Measurements from ENCODE around the gene HMGN1.
"Not testable (repeated sequence)": the region's sequence is repeated elsewhere in the genome, so short reads cannot be mapped to it uniquely, and the experiment has no call there.

The HMGN1 gene, protein sequence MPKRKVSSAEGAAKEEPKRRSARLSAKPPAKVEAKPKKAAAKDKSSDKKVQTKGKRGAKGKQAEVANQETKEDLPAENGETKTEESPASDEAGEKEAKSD

GRCh38 chr21:39348355-39349210 is at the start of gene HMGN1:
TSS of gene HMGN1 (minus strand) at chr21:39349088. CDS start at chr21:39348917, 171 bp downstream.
- no peak for TF ChIP-seq JUND (IDR thresholded peaks at IDR 0.05; ENCODE audit: low read depth)
- in situ Hi-C loops (cut with HindIII; ENCODE audit: low pct_unique_long_range_greater_than_20kb, low sequenced_read_pairs) = no loop called here
- DNase-seq (ENCODE audit: low read depth in 1 of 2, low spot score in 1 of 2) = peak; percentile 41 to 95

DNA sequence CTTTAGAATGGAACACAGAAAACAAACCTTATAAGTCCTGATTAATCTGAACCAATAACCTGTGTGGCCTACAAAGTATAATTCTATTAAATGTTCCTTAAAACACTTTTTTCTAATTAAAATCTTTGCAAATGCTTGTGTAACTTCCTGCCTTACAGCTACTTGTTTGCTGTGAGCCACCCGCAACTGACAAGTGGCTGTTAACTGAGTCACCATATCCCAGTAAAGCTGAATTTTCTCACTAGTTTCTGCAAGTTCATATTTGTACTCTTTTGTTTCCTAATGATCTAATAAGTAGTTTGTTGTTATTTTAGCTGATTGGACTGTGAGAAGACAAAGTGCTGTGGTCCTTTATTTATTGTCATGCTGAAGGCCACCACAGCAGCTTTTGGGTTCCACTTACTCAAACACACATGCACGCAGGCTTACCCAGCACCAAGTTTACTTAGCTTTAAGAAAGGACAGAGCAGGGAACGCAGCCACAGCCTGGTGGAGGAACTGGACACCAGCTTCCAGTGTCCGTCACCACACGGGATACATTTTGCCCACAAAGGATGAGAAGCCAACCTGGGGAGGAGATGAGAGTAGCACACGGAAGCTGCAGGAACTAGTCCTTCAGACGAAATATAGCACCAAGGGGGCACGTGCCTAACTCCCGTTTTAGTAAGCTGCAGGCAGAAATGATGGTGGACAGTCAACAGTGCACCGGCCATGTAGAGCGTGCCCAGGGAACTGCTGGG is 48.9 kb upstream of the HMGN1 start:
- no peak for TF ChIP-seq JUND (IDR thresholded peaks at IDR 0.05; ENCODE audit: low read depth)
- DNase-seq (ENCODE audit: low read depth in 1 of 2, low spot score in 1 of 2) = no peak
- in situ Hi-C loops (cut with HindIII; ENCODE audit: low pct_unique_long_range_greater_than_20kb, low sequenced_read_pairs) = no loop called here

DNA sequence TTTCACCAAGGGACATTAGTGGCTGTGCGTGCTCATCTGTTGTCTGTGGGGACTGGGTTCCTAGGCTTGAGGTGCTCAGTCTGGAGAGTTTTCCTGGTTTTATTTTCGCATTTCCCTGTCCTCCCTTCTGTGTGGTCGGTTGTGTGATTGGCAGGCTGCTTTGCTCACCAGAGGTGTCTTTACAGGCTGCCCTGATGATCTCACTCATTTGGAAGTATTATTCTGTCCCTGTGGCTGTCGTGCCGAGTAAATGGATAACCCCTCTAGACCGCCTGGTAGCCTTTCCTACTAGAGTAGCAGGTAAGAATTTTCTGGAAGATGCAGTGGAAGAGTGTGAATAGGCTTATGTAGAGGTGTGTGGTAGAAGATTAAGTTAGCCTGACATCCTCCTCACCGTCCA is 44.1 kb upstream of the HMGN1 start:
- TF ChIP-seq JUND (IDR thresholded peaks at IDR 0.05; ENCODE audit: low read depth) = no peak
- in situ Hi-C loops (cut with HindIII; ENCODE audit: low pct_unique_long_range_greater_than_20kb, low sequenced_read_pairs) = no loop called here

GRCh38 chr21:39390212-39390765 is 41.4 kb upstream of the HMGN1 start:
- TF ChIP-seq JUND (IDR thresholded peaks at IDR 0.05; ENCODE audit: low read depth) = no peak
- in situ Hi-C loops (cut with HindIII; ENCODE audit: low pct_unique_long_range_greater_than_20kb, low sequenced_read_pairs) = no loop called here
- no peak for DNase-seq (ENCODE audit: low read depth in 1 of 2, low spot score in 1 of 2)

More for the DNA sequence above, 44.1 kb upstream of the HMGN1 start:
- DNase-seq (ENCODE audit: low read depth in 1 of 2, low spot score in 1 of 2) = no peak

DNA sequence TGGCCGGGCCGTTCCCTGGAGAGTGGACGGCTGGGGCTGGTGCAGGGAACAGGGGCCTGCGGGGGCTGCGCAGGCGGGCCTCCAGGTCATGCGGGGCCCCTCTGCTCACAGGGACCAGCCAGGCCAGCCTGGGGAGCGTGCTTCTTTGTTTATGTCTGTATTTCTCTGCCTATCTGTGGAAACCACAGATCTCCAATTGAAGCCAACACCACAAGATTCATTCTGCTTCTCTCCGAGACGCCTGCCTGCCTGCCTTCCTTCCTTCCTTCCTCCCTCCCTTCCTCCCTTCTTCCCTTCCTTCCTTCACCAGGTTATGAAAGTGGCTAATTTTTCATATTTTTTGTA is 39.9 kb upstream of the HMGN1 start:
- no peak for TF ChIP-seq JUND (IDR thresholded peaks at IDR 0.05; ENCODE audit: low read depth)
- no peak for DNase-seq (ENCODE audit: low read depth in 1 of 2, low spot score in 1 of 2)
- in situ Hi-C loops (cut with HindIII; ENCODE audit: low pct_unique_long_range_greater_than_20kb, low sequenced_read_pairs) = no loop called here

DNA sequence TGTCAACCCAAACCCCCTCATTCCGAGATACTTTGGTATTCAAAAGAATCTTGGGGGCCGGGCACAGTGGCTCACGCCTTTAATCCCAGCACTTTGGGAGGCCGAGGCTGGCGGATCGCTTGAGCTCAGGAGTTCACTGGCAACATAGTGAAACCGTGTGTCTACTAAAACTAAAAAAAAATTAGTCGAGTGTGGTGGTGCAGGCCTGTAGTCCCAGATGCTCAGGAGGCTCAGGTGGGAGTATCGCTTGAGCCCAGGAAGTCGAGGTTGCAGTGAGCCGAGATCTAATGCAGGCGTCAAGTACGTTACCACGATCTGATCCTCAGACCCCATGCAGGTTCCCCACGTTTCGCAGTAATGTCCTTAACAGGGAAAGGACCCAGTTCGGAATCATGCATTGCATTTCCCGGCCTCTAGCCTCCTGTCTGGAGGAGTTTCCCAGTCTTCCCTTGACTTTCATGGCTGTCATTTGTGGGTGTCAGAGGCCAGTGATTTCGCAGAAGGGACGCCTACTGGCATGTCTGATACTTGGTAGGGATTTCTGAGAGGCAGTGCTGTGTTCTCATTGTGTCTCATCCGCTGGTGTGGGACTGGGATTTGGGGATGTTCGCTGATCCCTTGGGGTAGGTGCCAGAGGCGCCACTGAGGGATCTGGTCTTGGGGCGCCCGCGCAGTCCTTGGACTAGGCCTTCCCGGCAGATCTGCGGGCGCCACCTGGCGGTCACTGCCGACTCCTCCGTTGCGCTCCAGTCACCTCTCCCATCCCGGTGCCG is 39.3 kb upstream of the HMGN1 start:
- DNase-seq (ENCODE audit: low read depth in 1 of 2, low spot score in 1 of 2) = peak; percentile 86 to 88
- TF ChIP-seq JUND (IDR thresholded peaks at IDR 0.05; ENCODE audit: low read depth) = no peak
- in situ Hi-C loops (cut with HindIII; ENCODE audit: low pct_unique_long_range_greater_than_20kb, low sequenced_read_pairs) = no loop called here

GRCh38 chr21:39387461-39388037 is 38.7 kb upstream of the HMGN1 start:
- no peak for TF ChIP-seq JUND (IDR thresholded peaks at IDR 0.05; ENCODE audit: low read depth)
- in situ Hi-C loops (cut with HindIII; ENCODE audit: low pct_unique_long_range_greater_than_20kb, low sequenced_read_pairs) = no loop called here
- DNase-seq (ENCODE audit: low read depth in 1 of 2, low spot score in 1 of 2) = peak; percentile 93

- DNase-seq (ENCODE audit: low read depth in 1 of 2, low spot score in 1 of 2) = no peak
- TF ChIP-seq JUND (IDR thresholded peaks at IDR 0.05; ENCODE audit: low read depth) = no peak
These were observed 38.0 kb upstream of the HMGN1 start for GRCh38 chr21:39386899-39387298.

DNA sequence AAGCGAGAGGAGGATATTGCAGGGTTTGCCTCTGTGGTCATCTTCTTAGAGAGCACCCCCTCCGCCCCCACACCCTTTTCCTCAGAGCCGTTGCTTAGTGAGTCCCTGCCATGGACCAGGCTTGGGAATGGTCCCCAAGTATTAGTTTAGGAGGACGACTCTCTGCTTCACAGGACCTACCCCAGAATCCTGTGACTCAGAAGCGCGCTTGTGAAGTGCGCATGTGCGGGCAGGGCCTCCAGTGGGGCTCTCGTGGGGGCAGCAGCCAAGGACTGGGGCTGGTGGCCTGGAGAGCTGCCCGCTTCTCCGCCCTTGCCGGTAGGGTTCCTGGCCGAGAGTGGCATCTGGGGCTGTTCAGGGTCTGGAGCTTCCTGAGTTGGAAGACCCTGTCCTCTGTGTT is 37.3 kb upstream of the HMGN1 start:
- no peak for DNase-seq (ENCODE audit: low read depth in 1 of 2, low spot score in 1 of 2)
- in situ Hi-C loops (cut with HindIII; ENCODE audit: low pct_unique_long_range_greater_than_20kb, low sequenced_read_pairs) = no loop called here

More at GRCh38 chr21:39386899-39387298, 38.0 kb upstream of the HMGN1 start:
- in situ Hi-C loops (cut with HindIII; ENCODE audit: low pct_unique_long_range_greater_than_20kb, low sequenced_read_pairs) = no loop called here

GRCh38 chr21:39385299-39386145 is 36.6 kb upstream of the HMGN1 start:
- TF ChIP-seq JUND (IDR thresholded peaks at IDR 0.05; ENCODE audit: low read depth) = no peak
- peak in 1 of 2 experiments; percentile 37 for DNase-seq (ENCODE audit: low read depth in 1 of 2, low spot score in 1 of 2)
- in situ Hi-C loops (cut with HindIII; ENCODE audit: low pct_unique_long_range_greater_than_20kb, low sequenced_read_pairs) = no loop called here

More for the DNA sequence above, 37.3 kb upstream of the HMGN1 start:
- no peak for TF ChIP-seq JUND (IDR thresholded peaks at IDR 0.05; ENCODE audit: low read depth)

- DNase-seq (ENCODE audit: low read depth in 1 of 2, low spot score in 1 of 2) = no peak
- in situ Hi-C loops (cut with HindIII; ENCODE audit: low pct_unique_long_range_greater_than_20kb, low sequenced_read_pairs) = no loop called here
- no peak for TF ChIP-seq JUND (IDR thresholded peaks at IDR 0.05; ENCODE audit: low read depth)
These were observed 35.9 kb upstream of the HMGN1 start for GRCh38 chr21:39384674-39385298.

- in situ Hi-C loops (cut with HindIII; ENCODE audit: low pct_unique_long_range_greater_than_20kb, low sequenced_read_pairs); DNase-seq (ENCODE audit: low read depth in 1 of 2, low spot score in 1 of 2): not testable (repeated sequence)
These were observed 33.2 kb upstream of the HMGN1 start for GRCh38 chr21:39382096-39382495.

All from T47D (cell line).